Spleen (tissue), 7 donors: ENCODE data around the gene ZDHHC14.

ENCODE experiments used
- CTCF ChIP-seq, 11 experiments: fragments of 200-600 bp in 7 of 11; fragments of 450-650 bp in 4 of 11; sonication (generic) in 4 of 11; IDR thresholded peaks in 8 of 11; conservative IDR thresholded peaks in 3 of 11; 1 replicate in 7 of 11; 2 replicates in 4 of 11; pipeline versions ENCODE4 v1.4.0 to v1.8.0; 2016 to 2021; ENCODE audit warnings: antibody characterized with exemption in 11 of 11, inconsistent platforms in 4 of 11, mild to moderate bottlenecking in 1 of 11
- POLR2A ChIP-seq, 3 donors: fragments of 450-650 bp; IDR thresholded peaks; one replicate each; pipeline ENCODE4 v1.5.1; 2017; ENCODE audit warnings: antibody characterized with exemption in 3 of 3, mild to moderate bottlenecking in 1 of 3
- donor health status: DM: no; HTN: no; CAD: no; lungs with moderate emphysema.
- donor health status: DM: no; HTN: no; CAD: no.
- donor health status: DM: no; HTN: no; CAD: no.

- TF ChIP-seq CTCF (IDR thresholded peaks at IDR 0.05 in 8 of 11, conservative IDR thresholded peaks at IDR 0.05 in 3 of 11), result no peak
- TF ChIP-seq POLR2A (IDR thresholded peaks at IDR 0.05), result no peak
Measured at GRCh38 chr6:157361886-157362285, 19.1 kb upstream of the ZDHHC14 start.
